ENCODE results near the gene GLA.

The GLA gene

DNA sequence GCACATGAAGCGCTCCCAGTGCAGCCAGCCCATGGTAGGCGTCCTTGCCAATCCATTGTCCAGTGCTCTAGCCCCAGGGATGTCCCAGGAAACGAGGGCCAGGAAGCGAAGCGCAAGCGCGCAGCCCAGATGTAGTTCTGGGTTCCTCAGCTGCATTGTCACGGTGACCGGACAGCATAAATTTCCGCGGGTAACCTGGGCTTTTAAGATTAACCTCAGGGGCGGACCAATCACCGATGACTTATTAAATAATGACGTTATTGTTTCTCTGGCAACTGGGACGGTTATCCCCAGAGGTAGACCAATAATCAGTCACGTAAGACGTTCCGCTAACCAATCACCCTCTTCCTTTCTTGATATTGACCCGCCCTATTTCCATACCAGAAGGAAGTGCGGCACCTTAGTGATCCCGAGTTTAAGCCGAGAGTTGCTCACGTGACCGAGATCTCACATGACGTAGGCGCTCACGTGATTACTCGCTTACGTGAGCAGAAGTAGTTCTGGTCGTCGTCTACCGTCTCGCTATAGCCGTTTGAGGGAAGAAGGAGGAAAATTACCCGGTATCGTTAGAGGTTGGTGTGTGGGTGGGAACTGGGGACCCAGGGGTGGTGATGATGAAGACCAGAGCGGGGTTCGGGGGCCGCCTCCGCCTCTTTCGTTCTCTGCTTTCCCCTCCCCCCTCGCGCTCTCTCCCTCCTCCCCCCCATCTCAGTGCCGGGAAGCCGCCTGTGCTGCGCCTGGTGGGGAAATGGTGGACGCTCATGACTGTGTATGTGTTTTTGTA, at the start of gene GLA, which contains the start of gene HNRNPH2:
GLA (minus strand) TSS at position 178 of the 784 bp plus-strand sequence; CDS start at position 156, 22 bp downstream.
HNRNPH2 (plus strand) TSS at position 475 of the 784 bp plus-strand sequence. CDS start 3,767 bp downstream, outside the sequence.
- peak; percentile 98 for DNase-seq (ENCODE audit: low read depth, low spot score)
- TF ChIP-seq, protein P1, sequence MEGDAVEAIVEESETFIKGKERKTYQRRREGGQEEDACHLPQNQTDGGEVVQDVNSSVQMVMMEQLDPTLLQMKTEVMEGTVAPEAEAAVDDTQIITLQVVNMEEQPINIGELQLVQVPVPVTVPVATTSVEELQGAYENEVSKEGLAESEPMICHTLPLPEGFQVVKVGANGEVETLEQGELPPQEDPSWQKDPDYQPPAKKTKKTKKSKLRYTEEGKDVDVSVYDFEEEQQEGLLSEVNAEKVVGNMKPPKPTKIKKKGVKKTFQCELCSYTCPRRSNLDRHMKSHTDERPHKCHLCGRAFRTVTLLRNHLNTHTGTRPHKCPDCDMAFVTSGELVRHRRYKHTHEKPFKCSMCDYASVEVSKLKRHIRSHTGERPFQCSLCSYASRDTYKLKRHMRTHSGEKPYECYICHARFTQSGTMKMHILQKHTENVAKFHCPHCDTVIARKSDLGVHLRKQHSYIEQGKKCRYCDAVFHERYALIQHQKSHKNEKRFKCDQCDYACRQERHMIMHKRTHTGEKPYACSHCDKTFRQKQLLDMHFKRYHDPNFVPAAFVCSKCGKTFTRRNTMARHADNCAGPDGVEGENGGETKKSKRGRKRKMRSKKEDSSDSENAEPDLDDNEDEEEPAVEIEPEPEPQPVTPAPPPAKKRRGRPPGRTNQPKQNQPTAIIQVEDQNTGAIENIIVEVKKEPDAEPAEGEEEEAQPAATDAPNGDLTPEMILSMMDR (IDR thresholded peaks at IDR 0.05; ENCODE audit: low read depth, low read length): no peak
- in situ Hi-C loops (cut with HindIII; ENCODE audit: low sequenced_read_pairs): no loop called here
- H3K4me3 ChIP-seq (ENCODE audit: low read depth, low read length): peak within 1 kb of the TSS; percentile 77

DNA sequence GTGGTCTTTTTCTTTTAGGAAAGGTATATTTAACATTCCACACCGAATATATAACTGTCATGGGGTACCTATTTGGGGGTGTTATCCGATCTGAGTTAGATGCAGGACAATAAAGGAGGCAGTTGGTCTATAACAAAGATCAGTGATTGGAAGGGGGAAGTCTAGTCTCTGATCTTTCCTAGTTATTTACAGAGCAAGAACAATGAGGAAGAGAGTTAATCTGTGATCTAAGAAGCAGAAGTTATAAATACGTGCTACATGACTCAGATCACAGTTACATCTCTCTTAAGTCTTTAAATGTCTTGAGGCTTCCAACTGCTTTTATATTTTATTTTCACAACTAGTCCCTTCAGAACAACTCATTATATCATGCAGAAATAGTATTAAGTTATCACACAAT, 44.3 kb upstream of the GLA start:
- TF ChIP-seq, protein P1 (IDR thresholded peaks at IDR 0.05; ENCODE audit: low read depth, low read length): no peak
- DNase-seq (ENCODE audit: low read depth, low spot score): no peak
- in situ Hi-C loops (cut with HindIII; ENCODE audit: low sequenced_read_pairs): no loop called here

DNA sequence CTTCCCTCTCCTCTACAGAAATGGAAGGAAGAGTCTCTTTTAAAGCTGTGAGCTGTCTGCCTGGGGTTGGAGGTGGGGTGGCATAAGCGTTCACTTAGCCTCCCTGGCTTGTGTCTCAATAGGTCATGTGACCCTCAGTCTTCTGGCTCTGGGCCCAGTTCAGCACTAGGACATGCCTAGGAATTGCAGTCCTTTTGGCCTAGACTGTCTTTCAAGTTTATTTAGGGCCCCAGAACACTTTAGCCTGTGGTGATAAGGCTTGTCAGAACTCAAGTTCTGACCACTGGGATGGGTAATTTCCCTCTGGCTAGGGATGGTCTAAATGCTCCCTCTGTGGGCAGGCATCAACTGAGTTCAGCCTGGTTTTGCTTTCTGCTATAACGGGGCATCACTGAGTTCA, 43.2 kb upstream of the GLA start:
- TF ChIP-seq, protein P1 (IDR thresholded peaks at IDR 0.05; ENCODE audit: low read depth, low read length): no peak
- in situ Hi-C loops (cut with HindIII; ENCODE audit: low sequenced_read_pairs): no loop called here
- DNase-seq (ENCODE audit: low read depth, low spot score): no peak

More for the DNA sequence above, 44.3 kb upstream of the GLA start:
- H3K4me3 ChIP-seq (ENCODE audit: low read depth, low read length): no peak overlapping the region

DNA sequence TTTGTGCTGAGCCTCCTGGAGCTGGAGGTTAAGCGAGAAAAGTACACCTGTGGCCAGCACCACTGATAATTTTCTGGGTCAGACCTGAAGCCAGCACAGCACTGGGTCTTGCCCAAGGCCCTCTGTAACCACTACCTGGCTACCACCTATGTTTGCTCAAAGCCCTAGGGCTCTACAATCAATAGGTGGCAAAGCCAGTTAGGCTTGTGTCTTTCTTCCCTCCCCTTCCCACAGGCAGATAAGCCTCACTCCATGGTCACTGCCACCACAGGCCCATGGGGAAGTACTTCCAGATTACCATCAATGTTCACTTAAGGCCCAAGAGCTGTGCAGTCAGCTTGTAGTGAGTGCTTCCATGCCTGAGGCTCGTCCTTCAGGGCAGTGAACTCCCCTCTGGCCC, 42.4 kb upstream of the GLA start:
- no peak for DNase-seq (ENCODE audit: low read depth, low spot score)
- in situ Hi-C loops (cut with HindIII; ENCODE audit: low sequenced_read_pairs): no loop called here
- TF ChIP-seq, protein P1 (IDR thresholded peaks at IDR 0.05; ENCODE audit: low read depth, low read length): no peak

More for the DNA sequence above, 43.2 kb upstream of the GLA start:
- no peak overlapping the region for H3K4me3 ChIP-seq (ENCODE audit: low read depth, low read length)

DNA sequence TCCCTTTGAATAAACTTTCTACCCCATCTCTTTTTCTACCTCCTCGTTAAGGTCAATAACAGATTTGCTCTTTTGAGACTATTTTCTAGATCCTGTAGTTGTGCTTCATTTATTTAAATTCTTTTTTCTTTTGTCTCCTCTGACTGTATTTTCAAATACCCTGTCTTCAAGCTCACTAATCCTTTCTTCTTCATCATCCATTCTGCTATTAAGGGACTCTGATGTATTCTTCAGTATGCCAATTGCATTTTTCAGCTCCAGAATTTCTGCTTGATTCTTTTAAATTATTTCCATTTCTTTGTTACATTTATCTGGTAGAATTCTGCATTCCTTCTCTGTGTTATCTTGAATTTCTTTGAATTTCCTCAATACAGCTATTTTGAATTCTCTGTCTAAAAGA, 41.6 kb upstream of the GLA start:
- in situ Hi-C loops (cut with HindIII; ENCODE audit: low sequenced_read_pairs): no loop called here

More for the DNA sequence above, 42.4 kb upstream of the GLA start:
- H3K4me3 ChIP-seq (ENCODE audit: low read depth, low read length): no peak overlapping the region

DNA sequence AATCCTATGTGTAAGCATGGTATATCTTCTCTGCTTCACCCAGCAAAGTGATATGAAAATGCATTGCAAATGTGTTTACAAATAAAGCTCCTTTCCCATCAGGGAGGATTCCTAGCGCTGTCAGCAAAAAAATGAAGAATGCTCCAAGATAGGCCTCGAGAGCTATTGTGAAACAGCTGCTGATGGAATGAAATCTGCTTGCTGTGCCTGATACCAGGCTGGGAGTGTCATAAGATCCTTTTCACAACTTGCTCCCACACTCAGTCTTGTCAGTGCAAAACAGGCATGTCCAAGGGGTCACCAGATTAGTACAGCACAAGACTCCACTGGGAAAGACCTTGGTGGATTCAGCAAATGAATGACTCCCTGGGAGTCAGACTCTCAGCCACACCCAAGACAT, 34.4 kb upstream of the GLA start:
- TF ChIP-seq, protein P1 (IDR thresholded peaks at IDR 0.05; ENCODE audit: low read depth, low read length): no peak
- in situ Hi-C loops (cut with HindIII; ENCODE audit: low sequenced_read_pairs): no loop called here
- DNase-seq (ENCODE audit: low read depth, low spot score): no peak
- H3K4me3 ChIP-seq (ENCODE audit: low read depth, low read length): no peak overlapping the region

More for the DNA sequence above, 41.6 kb upstream of the GLA start:
- H3K4me3 ChIP-seq (ENCODE audit: low read depth, low read length): no peak overlapping the region
- TF ChIP-seq, protein P1 (IDR thresholded peaks at IDR 0.05; ENCODE audit: low read depth, low read length): no peak
- no peak for DNase-seq (ENCODE audit: low read depth, low spot score)
